ENCODE data around the gene CSNK1D.
"Not testable (repeated sequence)": the region's sequence is repeated elsewhere in the genome, so short reads cannot be mapped to it uniquely, and the experiment has no call there.

The CSNK1D gene

DNA sequence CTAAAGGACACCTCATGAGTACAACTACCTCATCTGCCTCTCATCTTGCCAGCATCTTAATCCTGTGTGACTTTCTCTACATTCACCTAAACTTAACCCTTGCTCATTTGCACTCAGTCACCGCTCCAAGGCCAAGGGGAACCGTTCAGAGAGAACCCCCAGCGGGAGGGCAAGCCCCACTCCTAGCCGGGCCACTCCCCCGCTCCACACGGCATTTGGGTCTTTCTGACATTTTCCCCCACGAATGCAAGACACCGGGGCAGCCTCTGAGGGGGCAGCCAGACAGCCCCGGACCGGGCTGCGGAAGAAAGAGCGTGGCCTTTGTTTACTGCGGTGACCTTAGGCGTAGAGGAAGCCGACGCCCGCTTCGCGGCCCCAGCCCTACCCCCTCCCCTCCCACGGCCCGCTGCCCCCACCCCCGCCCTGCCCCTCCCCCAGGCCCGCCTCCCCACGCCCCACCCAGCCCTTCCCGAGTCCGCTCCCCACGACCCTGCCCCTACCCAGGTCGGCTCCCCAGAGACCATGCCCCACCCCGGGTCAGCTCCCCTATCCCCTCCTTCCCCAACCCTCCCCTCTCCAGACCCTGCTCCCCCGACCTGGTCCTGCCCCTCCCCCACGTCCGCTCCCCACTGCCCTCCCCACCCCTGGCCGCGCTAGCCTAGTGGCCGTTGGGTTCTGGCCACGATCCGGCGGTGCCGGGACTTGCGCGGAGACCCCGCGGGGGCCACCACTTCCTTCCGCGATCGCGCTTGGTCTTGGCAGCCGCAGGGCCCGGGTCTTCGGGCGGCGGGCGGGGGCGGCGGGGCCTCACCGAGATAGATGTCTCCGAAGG, 789 bp downstream of the CSNK1D start:
- DNase-seq, result peak; percentile 68

DNA sequence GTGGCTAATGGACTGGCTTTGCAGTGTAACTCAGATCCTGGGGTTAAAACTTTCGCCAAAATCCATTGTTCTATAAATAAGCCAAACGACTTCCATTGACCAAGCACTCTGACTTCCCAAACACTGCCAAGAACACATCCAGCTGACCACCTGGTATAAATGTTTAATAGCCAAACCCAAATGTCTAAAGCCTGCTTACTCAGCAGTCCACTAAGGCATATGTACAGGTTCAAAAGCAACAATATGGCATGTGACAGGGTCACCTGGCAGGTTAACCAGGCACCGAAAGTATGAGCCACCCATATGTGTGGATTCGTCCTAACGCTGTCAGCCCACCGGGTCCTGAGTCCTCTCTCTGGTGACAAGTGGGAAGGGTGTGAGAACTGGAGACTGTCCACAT, 2.1 kb downstream of the CSNK1D start:
- DNase-seq, result no peak

DNA sequence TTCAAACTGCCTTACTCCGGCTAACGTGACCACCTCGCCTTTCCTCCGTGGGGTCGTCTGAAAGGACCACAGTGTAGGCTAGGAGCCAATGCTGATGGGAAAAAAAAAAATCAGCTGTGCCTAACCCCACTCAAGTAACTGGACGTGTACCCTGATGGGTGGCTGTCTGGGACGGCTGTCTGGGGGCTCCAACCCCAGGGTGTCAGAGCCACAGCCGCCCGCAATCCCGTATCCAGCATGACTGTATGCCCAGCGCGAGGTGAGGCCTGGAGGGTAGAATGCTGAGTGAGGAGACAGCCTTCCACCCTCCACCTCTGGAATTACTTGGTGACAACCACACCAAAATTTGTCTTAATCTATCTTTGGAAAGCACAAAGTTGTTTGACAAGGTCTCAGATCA, 2.8 kb downstream of the CSNK1D start:
- no peak for DNase-seq

DNA sequence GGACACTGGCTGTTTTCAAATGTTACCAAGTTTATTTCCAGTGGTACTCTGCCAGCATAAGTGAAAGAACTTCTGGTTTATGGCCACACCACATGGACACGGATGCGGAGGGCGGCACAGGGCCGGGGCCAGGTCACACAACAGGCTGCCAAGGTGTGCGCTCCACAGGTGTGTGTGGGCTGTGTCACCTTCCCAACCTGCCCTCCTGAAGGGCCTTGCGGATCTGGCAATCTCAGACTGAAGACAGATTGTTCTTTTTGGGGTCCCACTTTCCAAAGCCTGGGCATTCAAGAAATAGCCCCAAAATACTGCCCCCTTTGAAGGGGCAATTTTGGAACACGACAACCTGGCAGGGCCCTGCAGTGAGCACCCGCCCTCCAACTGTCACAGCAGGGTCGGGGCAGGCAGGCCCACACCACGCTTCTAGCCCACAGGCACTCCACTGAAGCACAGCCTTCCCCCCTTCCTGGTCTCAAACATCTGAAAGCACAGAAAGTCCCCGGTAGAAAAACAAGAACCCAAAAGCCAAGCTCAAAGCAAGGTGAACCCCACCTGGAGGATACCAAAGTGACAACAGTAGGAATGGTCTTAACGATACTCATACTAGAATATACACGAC, 3.5 kb downstream of the CSNK1D start:
- DNase-seq, result no peak

DNA sequence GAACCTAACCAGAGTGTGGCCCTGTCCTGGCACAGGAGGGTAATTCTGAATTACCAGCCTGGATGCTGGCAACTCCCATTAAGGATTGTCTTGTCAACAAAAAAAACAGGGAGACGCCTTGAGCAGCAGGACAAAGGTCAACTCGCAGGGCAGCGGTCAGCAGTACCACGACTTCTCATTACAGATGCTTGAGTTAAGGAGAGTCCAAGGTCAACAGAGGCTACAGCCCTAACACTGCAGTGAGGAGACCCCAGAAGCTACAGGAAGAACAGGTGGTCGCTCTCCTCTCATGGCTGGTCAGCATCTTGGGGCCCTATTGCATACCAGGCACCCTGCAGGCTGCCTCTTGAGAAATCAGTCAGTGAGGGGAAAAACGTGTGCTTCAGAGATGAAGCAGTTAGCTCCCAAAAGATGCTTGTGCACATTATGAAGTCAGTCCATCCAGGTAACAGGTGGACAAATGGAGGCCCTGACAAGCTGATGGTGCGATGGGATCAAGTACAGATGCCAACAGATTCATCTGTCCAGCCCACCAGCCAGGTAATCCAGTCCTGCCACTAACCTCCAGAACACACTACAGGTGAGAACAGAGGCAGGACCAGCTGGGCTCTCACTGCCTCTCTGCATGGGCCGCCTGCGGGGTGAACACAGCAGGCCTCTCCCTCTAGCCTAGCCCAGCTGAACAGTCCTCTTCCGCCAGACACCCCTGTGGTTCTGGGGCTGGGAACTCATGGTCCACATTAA, 4.2 kb downstream of the CSNK1D start:
- no peak for DNase-seq

DNA sequence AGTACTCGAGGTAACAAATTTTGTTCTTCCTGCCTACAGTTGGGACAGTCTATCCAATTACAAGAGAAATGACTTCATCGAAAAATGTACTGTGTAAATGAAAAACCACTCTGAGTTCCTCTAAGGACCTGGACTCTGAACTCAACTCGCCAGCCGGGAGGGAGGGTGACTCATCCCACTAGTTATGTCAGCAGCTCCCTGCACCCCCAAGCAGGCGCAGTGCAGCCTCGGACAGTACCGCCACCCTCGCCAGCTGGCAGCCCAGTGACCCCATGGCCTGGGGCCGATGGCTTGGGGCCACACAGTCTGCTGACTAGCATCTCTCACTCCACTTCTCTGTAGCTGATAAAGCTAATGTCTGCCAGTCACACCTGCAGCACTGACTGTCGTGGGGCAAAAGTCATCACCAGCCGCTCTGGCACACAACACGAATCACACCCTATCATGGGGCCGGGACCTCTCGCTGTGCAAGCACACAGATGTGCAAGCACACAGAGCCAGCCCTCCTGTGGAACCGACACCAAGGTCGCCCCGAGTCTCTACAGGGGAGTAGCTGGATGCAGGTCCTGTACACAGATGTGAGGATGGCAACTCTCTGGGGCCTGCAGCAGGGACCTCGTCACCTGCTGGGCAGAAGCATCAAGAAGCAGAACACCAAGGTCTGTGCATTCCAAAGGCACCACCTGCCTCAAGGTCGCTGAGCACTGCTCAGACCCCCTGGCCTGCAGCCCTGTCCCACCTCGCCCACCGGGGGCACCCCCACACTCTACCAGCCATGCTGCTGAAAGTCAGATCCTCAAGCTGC, 5.7 kb downstream of the CSNK1D start:
- peak; percentile 24 for DNase-seq

DNA sequence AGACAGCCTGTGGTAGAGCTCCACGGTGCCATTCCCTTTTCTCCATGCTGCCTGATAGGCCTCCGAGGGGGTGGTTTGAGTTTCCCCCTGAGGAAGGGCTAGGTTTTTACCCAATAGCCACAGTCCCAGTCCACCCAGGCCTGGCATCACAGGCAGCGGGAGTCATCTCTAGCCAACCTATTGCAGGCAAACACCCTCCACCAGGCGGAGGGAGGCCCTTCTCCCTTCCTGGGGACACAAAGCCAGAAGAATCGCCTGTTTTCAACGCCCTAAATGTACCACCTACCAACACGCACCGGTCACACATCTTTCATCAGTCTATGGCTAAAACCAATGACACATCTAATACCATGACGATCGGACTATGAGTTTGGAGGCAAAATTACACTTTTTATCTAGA, 7.4 kb downstream of the CSNK1D start:
- no peak for DNase-seq

DNA sequence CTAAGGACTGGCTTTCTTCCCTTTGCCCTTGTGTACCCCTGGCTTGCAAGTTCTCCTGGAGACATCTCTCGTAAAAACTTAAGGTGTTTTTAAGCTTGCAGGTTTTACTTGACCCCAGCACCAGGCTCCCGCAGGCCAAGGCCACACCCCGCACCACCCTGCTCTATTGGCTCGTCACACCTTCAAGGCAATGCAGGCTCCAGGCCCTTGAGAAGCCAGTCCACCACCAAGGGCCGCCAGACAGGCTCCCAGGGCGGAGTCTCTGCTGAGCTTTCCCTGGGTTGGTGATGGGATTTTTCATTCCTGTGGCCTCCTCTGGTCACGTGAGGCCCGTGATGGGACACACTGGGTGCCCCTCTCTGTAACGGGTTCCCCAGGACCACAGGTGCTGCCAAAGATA, 9.9 kb downstream of the CSNK1D start:
- no peak for DNase-seq

DNA sequence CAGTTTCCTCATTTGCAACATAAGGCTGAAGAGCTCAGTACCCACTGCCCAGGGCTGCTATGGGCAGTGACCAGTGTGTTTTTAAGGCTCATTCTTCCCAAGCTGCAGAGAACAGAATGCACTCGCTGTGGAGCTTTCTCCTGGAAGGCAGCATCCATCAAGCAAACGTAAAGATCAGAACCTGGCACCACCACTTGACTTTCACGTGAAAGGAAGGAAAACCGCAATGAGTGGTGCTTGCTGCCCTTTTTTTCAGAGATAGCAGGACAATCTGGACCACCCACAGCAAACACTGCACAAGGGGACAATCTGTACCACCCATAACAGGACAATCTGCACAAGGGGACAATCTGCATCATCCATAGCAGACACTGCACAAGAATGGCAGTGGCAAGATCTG, 11.2 kb downstream of the CSNK1D start:
- no peak for DNase-seq

DNA sequence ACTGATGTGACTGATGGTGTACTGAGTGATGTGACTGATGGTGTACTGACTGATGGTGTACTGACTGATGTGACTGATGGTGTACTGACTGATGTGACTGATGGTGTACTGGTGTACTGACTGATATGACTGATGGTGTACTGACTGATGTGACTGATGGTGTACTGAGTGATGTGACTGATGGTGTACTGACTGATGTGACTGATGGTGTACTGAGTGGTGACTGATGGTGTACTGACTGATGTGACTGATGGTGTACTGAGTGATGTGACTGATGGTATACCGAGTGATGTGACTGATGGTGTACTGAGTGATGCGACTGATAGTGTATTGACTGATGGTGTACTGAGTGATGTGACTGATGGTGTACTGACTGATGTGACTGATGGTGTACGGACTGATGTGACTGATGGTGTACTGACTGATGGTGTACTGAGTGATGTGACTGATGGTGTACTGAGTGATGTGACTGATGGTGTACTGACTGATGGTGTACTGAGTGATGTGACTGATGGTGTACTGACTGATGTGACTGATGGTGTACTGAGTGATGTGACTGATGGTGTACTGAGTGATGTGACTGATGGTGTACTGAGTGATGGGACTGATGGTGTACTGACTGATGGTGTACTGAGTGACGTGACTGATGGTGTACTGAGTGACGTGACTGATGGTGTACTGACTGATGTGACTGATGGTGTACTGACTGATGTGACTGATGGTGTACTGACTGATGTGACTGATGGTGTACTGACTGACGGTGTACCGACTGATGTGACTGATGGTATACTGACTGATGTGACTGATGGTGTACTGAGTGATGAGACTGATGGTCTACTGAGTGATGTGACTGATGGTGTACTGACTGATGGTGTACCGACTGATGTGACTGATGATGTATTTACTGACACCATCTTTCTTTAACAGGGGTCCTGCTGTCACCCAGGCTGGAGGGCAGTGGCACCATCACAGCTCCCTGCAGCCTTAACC, 13.2 kb downstream of the CSNK1D start:
- not testable (repeated sequence) for DNase-seq

DNA sequence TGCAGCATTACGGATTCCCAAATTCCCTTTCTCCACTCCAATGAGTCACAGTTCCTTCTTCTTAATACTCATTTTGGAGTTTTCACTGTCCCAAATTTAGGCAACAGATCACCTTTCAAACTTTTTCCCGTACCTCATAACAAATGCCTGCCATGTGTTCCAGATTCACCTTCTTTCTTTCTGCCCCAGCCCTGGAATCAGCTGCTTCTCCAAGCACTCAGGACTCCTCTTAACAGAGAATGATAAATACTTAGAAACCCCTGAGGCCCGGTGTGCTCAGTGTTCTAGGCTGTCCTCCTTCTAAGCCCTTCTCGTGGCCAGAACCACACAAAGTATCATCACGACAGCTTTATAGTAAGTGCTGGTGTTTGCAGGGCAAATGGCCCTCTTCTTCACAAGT, 14.9 kb downstream of the CSNK1D start:
- DNase-seq, result no peak

DNA sequence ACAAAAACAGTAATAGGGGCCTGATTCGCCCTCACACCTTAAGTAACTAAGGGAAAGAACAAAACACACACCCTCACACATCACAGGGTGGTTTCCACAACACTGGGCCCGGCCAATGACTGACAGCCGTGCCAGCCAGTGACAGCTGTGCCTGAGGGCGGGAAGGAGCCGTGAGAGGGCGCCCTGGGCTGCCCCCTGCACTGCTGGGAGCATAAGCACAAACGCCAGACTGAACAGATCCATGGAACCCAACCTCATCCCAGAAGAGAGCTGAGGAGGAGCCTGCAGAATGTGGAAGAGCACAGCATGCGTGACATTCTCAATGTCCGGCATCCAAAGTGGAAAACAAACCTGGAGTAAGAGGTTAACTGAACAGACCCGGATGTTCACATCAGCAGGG, 16.0 kb downstream of the CSNK1D start:
- DNase-seq, result peak; percentile 18

DNA sequence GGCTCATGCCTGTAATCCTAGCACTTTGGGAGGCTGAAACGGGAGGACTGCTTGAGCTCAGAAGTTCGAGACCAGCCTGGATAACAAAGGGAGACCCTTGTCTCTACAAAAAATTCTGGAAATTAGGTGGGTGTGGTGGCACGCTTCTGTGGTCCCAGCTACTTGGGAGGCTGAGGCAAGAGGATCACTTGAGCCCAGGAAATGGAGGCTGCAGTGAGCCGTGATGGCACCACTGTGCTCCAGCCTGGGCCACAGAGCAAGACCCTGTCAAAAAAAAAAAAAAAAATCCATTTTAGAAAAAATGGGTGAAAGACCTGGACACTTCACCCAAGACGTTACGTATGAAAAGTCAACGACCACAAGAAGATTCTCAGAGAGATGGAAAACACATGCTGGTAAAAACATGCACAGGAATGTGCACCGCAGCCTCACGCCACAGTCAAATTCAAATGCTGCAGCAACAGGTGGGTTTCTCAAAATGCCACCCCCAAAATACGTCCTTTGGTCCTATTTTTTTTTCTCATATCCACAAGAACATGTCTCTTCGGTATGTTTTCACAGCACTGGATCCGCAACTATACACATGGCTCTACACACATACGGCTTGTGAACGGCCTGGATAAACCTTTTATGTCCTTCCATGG, 17.1 kb downstream of the CSNK1D start:
- DNase-seq, result no peak

DNA sequence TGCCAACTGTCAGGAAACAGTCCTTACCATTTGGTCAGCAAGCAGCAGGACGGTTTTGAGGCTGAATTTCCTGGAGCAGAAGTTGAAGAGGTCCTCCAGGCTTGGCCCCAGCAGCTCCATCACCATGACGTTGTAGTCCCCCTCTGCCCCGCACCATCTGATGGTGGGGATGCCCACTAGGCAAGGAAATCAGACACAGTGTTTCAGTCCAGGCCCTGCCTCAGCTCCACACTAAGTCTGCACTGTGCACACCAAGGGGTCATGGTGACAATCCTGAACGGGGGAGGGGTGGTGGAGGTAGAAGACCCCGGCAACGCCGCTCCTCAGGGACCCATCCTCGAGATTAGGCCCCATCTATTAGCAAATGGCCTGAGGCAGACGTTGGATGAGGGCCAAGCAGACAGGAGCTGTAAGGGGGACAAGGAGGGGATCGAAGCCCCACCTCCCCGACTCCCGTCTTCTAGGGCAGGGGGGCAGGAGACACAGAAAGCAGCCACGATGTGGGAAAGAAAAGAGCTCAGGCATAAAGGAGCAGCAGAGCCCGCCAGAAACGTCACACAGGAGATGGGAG, 18.0 kb downstream of the CSNK1D start:
- no peak for DNase-seq

DNA sequence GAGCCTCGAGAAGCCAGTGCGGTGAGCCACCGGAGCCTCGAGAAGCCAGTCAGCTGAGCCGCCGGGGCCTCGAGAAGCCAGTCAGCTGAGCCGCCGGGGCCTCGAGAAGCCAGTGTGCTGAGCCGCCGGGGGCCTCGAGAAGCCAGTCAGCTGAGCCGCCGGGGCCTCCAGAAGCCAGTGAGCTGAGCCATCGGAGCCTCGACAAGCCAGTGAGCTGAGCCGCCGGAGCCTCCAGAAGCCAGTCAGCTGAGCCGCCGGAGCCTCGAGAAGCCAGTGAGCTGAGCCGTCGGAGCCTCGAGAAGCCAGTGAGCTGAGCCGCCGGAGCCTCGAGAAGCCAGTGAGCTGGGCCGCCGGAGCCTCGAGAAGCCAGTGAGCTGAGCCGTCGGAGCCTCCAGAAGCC, 18.8 kb downstream of the CSNK1D start:
- DNase-seq, result not testable (repeated sequence)

DNA sequence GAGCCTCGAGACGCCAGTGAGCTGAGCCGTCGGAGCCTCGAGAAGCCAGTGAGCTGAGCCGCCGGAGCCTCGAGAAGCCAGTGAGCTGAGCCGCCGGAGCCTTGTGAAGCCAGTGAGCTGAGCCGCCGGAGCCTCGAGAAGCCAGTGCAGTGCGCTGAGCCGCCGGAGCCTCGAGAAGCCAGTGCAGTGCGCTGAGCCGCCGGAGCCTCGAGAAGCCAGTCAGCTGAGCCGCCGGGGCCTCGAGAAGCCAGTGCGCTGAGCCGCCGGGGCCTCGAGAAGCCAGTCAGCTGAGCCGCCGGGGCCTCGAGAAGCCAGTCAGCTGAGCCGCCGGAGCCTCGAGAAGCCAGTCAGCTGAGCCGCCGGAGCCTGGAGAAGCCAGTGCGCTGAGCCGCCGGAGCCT, 19.4 kb downstream of the CSNK1D start:
- DNase-seq, result not testable (repeated sequence)

DNA sequence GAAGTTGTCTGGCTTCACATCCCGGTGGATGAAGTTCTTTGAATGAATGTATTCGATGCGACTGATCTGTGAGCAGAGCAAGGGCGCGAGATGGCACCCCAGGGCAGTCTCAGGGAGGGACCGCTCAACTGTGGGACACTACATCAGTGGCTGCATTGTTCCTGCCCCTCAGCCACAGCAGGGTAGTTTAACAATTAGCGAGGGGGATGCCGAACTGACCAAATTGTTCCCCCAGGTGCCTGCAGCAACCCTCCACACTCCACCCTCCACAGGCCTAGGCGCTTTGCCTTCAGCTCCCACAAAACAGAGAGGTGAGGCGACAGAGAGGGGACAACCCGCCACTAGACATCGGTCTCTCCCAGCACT, 20.3 kb downstream of the CSNK1D start:
- DNase-seq, result no peak

DNA sequence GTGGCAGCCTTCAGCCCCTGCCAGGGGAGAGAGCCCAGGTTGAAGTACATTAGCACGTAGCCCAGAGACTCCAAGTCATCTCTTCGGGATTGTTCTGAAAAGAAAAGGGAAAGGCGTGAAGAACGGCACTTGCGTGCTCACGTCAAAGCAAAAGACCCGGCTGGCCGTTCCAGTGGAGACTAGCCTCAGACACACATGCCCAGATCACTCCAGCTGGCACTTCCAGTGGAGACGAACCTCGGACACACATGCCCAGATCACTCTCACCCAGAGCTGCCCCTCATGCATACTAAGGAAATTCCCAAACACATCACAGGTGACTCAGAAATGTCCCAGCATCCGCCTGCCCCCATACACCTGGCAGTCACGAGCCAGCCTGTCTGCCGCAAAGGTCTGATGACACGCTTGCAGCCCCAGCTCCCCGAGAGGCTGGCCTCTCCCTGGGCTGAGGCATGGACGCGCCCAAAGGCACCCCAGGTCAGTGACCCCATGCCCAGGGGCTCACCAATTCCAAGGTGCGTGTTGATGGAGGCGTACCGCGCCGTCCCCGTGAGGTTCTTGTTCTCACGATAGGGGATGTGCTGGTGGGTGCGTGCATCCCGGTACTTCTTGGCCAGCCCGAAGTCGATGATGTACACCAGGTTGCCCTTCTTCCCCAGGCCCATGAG, 20.9 kb downstream of the CSNK1D start:
- no peak for DNase-seq

DNA sequence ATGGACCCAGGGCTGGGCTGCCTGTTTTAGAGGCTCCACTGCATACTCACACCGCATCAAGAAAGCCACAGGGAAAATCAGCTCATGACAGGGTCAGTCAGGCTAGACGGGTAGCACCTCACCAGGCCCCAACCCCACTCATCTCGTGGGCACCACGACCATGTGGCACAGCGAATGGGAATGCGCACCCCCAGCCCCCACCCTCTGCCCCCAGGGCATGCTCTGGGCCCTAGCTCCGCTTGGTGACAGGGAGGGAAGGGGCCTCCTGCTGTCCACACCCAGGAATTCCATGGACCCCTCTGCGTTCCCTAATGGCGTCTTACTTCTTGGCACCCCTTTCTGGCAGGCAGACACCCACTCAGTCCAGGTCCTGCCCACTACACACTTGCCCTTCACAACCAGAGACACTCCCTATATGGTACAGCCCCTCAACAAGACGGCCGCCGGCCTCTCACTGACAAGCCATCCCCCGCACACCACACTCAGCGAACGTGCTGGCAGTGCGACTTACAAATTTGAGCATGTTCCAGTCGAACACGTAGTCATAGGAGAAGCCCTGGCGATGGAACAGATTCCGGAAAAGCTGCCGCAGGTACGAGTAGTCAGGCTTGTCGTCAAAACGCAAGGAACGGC, 22.5 kb downstream of the CSNK1D start:
- DNase-seq, result no peak
